T follicular helper cell (primary cell): ENCODE measurements around the gene LINGO1.

Experiments
- DNase-seq: peaks from one replicate; pipeline ENCODE4 v3.0.0-alpha.2; 2020; ENCODE audit warnings: low read depth

Gene LINGO1

GRCh38 chr15:77596821-77597803 lies 35.6 kb downstream of the LINGO1 start:
- DNase-seq, result no peak

DNA sequence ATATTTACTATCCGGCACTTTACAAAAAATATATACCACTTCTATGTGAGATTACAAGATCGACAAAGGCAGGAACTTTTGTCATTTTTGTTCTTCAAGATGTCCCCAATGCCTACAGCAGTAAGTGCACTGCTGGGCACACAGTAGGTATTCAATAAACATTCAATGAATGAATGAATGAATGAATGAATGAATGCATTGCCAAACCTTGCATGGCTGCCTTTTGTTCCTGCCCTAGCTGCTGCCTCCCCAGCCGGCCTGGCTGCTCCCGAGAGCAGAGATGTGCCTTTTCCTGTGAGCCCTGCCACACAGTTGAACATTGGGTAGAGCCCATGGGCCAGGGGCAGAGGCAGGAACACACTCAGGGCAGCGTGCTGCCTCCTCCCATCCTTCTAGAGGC lies 37.5 kb downstream of the LINGO1 start:
- DNase-seq, result no peak

DNA sequence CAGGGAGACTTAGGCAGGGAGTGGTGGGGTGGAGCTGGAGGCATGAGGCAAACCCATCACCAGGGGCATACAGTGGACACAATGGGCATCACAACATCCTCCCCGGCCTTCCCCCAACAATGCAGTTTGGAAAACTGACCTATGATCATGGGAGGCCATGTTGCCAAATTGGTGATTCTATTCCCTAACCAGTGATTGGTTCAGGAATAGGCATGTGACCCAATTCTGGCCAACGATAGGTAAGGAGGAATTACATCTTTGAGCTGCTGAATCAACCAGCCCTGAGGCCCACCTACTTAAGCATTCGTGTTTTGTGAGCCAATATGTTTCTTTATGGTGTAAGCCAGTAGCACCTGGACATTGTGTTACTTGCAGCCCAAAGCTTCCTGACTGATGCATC lies 40.0 kb downstream of the LINGO1 start:
- no peak for DNase-seq

- DNase-seq, result no peak
Measured at GRCh38 chr15:77591968-77592613, 40.6 kb downstream of the LINGO1 start.

- DNase-seq, result no peak
Measured at GRCh38 chr15:77589839-77590238, 42.9 kb downstream of the LINGO1 start.

GRCh38 chr15:77588126-77588525 lies 44.6 kb downstream of the LINGO1 start:
- no peak for DNase-seq

DNA sequence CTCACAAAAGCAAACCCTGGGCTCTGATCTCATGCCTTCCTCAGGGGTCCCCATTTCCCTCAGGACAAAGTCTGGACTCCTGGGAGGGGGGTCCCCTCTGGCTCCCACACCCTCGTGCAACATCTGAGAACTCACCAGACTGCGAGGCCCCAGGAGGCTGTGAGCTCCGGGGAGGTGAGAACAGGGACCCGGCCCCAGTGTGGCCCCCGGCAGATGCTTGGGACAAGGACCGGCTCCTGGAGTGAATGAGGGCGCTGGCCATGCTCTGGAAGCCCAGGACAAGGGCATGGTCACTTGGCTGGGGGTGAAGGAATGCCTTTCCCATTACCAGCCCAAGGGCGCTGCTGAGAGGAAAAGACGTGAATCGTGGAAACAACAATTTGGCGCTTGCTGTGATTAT lies 48.0 kb downstream of the LINGO1 start:
- DNase-seq, result no peak

DNA sequence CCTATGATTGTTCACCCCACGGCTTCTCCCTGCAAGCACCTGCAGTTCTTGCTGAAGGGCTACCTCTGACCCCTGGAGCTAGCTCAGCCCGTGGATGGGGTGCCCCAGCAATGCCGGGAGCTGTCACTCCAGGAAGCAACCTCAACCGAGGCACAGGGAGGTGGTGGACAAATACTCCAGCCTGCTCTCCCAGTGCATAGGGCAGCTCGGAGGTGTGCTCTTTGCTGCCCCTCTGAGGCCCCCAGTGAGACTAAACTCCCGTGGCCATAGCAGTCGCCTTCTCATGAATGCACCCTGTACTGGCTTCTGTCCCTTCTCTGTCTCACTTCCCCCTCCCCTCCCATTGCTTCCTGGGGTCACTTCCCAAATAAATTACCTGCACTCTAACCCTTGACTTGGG lies 48.5 kb downstream of the LINGO1 start:
- DNase-seq, result no peak

GRCh38 chr15:77582763-77583162 lies 49.9 kb downstream of the LINGO1 start:
- no peak for DNase-seq

GRCh38 chr15:77581896-77582569 lies 50.7 kb downstream of the LINGO1 start:
- no peak for DNase-seq

- no peak for DNase-seq
Measured at GRCh38 chr15:77580996-77581682, 51.6 kb downstream of the LINGO1 start.

DNA sequence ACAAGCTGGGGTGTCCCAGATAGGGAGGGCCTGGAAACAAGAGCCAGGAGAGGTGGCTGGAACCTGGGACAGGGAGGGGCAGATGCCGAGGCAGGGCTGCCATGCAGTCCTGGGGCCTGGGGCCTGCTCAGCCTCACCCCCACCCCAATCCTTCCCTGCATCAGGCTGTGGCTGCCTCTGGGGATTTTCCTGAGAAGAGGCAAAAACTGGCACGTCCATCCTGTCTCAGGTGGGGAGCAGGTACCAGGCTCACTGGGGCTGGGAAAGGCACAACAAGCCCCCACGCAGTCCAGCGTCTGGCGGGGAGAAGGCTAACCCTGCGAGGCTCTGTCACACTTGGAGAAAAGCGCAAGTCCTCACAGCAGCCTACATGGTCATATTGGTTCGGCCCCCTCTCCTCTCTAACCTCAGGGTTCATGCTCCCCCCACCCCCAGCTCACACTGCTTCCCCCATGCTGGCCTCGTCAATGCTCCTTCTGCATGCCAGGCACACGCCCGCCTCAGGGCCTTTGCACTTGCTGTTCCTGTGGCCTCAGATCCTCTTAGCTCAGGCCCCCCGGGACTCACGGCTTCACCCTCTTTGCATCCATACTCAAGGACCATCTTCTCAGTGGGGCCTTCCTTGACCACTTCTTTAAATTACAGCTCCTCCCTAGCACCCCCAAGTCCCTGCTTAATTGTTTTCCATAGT lies 53.1 kb downstream of the LINGO1 start:
- DNase-seq, result no peak

DNA sequence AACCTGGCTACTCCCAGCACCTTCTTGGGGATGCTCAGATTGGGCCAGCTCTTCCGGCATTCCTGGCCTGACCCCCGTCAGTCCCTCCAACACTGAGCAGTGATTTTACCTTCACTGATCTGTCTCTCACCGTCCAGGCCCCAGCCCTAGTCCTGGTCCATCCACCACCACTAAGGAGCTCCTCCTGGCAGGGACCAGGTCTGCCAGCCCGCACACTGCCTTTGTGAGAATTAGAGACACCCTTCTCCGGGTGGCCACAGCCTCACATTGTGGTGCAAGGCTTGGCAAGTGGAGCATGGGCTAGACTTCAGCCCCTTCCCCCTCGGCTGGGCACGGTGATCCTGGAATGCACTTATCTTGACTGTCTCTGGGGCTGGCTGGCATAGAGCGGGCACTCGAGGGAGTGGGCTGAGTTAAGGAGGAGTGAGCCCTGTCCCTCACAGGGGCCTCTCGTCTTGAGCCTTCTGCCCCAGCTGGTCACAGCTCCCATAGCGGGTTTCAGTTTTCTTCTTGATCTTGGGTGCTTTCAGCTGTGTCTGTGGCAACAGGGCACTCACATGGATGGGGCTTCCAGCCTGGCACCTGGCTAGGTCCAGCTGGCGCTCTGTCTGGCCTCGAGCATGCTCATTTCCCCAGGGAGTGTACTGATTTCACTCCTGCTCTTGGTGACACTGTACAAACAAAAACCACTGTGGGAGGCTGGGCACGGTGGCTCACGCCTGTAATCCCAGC lies 53.9 kb downstream of the LINGO1 start:
- no peak for DNase-seq

GRCh38 chr15:77577366-77577950 lies 55.3 kb downstream of the LINGO1 start:
- no peak for DNase-seq

- no peak for DNase-seq
Measured at GRCh38 chr15:77576538-77576937, 56.2 kb downstream of the LINGO1 start.

DNA sequence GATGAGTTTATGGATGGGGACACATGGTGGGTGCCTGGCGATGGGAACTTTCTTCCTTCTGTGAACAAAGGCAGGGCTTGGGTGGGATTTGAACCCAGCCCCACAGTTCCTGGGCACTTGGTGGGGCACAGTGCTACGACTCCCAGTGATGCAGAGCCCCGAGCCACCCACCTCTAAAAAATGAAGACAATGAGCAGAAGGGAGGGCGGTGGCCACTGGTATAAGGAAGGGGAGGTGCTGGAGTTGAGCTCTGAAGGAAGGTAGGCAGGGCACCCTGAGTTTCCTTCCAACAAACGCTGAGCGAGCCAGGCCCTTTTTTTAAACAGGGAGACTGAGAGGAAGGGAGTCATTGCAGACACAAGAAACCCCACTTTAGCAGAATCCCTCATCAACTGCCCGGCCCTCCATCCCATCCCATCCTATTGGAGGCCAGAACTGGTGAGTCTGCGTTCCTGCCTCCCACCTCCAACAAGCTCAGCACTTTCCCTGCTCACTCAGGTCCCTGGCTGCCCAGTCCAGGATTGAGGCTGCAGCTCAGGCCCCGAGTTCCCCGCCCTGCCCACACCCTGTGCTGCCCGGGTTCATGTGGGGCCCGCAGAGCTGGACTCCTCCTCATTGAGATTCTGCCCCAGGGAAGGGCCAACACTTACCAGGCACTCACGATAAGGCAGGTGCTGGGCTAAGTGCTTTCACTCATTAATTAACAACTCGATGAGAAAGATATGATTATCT lies 57.3 kb downstream of the LINGO1 start:
- no peak for DNase-seq

DNA sequence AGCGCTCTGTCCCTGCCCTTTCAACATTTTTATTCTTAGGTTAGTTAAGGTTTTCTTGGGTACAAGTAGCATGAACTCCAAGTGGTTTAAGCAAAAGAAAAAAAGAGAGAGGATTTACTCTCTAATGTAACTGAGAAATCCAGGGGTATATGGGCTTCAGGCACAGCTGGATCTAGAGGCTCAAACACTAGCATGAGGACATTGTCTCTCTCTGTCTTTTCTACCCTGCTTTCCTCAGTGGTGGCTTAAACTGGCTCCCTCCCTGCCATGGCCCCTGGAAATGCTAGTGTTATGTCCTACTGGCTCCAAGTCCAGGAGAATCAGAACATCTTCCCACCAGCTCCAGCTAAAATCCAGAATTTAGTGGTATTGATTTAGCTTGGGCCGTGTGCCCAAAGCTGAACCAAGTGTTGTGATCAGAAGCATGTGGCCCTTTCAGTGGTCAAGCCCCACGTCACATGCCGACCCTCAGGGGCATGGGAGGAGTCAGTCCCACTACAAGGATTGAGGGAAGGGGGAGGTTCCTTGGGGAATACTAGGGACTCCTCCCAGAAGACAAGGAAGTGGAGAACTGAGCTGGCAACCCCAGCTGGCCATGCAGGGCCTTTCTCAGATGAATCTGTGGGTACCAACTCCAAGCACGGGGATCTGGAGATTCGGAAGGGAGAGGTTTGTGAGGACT lies 58.0 kb downstream of the LINGO1 start:
- no peak for DNase-seq

- no peak for DNase-seq
Measured at GRCh38 chr15:77573802-77574201, 58.9 kb downstream of the LINGO1 start.

DNA sequence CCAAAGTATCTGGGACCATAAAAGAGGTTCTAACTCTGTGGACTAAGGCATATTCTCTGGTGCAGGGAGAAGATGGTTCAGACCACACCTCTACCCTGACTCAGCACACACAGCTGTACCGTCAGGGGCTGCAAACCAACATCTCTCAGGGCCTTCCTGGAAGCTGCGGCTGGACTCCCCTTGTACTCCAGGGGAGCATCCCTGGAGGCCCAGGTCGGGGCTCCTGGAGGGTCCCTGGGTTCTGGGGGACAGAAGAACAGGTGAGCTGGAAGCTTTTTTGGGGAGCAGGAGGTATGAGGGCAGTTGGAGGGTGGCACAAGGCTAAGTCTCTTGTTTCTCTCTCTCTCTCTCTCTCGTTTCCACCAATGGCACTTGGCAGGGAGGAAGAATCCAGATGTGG lies 60.5 kb downstream of the LINGO1 start:
- DNase-seq, result no peak
